ENCODE measurements around the gene ARL8B.
"Not testable (repeated sequence)": the region's sequence is repeated elsewhere in the genome, so short reads cannot be mapped to it uniquely, and the experiment has no call there.

ARL8B gene

DNA sequence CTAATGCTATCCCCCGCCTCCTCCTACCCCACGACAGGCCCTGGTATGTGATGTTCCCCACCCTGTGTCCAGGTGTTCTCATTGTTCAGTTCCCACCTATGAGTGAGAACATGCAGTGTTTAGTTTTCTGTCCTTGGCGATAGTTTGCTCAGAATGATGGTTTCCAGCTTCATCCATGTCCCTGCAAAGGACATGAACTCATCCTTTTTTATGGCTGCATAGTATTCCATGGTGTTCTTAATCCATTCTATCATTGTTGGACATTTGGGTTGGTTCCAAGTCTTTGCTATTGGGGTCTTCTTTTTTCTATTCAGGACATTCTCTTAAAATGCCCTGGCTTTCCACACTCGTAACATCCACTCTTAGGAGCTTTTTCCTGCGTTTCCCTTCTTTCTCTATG is 25.1 kb downstream of the ARL8B start:
- not testable (repeated sequence) for DNase-seq

DNA sequence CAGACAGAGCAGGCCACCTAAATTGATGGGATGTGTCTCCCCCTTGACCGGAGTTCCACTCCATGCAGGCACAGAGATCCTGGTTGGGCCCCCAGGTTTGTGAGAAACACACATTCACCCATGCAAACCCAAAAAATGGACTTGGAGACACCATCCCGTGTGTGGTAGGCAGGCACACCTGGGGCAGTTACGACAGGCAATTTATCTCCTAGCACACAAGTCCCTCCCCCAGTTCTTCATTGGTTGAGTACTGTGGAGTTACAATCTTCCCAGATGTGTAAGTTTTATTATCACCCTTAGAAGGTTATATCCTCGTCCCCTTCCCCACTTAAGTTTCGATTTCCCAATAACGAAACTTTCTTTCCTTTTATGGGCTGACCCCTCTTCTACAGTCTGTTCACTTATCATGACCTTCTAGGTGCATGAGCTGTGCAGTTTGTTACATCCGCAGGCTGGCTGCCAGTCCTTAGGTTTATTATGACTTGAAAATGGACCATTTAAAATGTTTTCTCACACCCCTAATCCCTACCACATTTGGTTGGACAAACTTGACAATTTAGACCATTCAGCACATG is 27.3 kb downstream of the ARL8B start:
- no peak for DNase-seq

DNA sequence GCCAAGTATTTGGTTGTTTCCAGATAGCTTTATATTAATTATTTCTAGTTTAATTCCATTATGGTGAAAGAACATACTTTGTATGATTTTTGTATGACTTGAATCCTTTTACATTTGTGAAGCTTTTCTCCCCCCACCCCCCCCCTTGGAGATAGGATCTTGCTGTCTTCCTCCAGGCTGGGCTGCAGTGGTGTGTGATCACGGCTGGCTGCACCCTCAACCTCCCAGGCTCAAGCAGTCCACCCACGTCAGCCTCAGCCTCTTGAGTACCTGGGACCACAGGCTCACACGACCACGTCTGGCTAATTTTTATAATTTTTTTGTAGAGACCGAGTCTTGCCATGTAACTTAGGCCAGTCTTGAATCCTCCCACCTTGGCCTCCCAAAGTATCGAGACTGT is 29.5 kb downstream of the ARL8B start:
- DNase-seq = no peak

DNA sequence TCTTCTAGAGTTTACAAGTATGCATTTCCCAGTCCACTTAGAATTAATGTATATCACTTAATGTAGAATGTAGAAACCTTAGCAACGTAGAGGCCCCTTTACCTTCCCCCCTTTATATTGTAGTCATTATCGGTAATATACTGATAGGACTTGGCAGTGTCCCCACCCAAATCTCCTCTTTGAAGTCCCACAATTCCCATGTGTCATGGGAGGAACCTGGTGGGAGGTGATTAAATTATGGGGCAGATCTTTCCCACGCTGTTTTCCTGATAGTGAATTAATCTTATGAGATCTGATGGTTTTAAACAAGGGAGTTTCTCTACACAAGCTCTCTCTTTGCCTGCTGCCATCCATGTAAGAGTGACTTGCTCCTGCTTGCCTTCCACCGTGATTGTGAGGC is 31.0 kb downstream of the ARL8B start:
- no peak for DNase-seq

DNA sequence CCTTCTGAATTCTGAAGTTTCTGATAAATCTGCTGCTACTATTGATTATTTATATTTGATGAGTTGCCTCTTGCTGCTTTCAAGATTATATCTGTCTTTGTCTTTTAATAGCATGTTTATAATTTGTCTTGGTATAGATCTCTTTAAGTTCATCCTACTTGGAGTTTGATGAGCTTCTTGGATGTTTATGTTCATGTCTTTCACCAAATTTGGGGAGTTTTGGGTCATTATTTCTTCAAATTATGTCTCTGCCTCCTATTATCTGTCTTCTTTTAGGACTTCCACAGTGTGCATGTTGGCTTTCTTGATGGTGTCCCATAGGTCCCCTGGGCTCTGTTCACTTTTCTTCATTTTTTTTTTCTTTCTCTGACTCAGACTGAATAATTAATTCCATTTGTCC is 33.1 kb downstream of the ARL8B start:
- DNase-seq = no peak

DNA sequence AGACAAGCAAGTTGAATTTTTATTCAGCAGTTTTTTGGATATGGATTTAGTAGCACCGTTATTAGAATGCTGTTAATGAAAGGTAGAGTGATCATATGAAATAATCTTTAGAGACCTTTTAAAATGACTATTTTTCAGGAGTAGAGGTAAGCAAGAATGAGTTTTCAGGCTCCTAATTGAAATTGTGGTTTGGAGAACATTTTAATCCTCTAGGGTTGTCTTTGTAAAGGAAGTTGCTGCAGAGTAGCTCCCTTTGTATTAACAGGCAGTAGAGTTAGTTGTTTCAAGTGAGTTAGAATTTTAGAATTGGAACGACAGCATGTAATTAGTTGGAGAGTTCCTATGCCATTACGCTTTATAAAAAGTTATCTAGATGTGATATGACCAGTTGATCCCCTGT is 38.2 kb downstream of the ARL8B start:
- DNase-seq = no peak

DNA sequence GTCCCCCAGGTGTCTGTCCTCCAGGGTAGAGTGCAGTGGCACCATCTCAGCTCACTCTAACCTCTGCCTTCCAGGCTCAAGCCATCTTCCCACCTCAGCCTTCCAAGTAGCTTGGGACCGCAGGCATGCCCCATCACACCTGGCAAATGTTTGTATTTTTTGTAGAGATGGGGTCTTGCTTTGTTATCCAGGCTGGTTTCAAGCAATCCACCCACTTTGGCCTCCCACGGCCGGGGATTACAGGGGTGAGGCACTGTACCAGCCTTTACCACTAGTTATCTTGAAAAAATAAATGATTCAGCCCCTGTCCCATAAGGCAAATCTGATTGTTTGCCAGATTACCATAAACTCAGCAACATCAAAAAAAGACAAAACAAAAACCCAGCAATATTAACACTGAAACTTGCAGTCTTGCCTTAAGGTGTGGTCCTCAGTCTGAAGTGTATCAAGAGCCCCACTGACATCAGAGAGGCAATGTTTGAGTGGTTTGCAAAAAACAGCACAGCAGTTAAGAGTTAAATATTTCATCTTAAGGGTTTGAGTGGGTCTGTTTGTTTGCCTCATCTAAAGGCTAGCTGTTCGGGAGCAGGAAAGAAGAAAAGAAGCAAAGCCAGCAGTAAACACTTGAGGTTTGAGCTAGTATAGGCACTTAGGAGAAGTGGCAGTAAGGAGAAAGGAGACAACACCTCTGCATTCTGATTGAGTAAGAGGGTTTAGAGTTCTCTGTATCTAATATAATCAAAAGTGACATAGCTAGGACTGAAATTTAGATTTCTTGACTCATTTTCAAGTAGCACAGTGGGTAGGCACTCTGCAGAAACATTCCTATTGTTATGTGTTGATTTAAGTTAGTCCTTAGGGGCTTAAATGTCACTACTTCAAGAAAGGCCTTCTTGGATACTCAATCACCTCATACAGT is 39.1 kb downstream of the ARL8B start:
- no peak for DNase-seq

DNA sequence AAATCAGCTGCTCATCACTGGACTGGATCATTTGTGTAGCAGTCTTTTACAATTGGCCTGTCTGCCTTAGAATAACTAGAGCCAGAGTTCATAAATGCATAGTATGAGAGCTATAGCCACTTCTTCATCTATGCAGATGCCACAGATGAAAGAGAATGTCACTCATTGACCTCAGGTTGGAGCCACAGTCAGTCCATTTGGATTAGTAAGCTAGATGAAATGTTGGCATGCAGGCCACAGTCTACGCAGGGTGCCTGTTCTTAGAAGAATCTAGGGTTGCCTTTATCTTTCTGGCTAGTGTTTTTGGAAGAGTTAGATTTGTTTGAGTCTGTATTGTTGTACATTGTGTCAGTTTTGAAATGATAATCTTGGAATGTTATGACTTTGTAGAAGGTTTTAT is 40.0 kb downstream of the ARL8B start:
- no peak for DNase-seq

DNA sequence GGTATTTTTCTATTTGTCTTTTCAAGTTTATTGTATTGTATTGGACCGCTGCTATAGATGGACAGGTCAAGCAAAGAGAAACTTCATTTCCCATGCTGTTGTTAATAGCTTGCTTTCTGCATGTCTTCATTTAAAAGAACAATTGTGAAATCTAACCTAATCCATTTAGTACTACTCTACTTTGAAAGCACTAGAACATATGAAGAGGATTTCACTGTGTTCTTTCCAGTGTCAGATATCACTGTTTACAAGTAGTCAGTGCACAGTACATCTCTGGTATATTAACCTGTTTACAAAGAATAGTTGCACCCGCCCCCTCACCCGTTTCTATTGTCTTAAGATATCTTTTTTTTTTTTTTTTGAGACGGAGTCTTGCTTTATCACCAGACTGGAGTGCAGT is 43.6 kb downstream of the ARL8B start:
- DNase-seq = no peak

DNA sequence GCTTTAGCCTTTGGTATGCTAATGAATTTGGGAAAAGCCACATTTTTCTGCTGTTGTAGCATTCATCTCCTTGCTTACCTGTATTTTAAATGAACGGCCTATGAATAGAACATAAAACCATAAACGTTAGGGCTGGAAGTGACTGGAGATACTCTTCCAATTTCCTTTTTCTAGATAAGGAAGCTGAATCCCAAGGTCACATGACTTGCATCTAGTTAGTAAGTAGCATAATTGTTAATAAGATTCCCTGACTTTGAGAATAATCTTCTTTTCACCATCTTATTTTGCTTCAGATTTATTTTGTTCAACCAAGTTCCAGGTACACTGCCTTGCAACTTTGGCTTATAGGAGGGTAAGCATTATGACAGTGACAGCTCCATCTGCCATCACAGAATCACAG is 44.8 kb downstream of the ARL8B start:
- DNase-seq = no peak

DNA sequence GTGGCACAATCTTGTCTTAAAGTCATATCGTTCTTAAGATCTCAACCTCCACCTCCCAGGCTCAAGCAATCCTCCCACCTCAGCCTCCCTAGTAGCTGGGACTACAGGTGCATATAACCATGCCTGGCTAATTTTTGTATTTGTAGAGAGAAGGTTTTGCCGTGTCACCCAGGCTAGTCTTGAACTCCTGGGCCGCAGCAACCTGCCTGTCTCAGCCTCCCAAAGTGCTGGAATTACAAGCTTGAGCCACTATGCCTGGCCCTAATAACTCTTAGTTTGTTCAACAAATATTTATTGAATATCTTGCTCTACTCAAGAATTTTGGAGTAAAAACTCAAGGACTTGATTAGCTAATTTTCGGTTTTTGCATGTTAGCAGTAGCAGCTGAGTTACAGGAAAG is 46.0 kb downstream of the ARL8B start:
- DNase-seq = no peak

DNA sequence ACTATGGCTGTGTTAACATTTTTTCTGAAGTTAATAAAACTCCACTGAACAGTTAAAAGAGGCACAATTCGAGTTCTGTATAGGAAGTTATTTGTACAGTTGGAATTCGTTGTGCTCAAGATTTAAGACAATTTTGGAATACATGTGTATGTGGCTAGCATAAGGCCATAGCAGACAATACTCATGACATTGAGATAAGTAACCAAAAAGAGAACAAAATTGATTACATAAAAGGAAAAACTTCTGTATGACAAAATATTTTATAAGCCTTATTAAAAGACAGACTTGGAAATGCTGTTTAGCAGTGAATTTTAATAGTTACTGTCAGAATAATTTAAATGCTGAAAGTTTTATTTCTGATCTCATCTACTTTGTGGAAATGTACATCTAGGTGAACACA is 47.7 kb downstream of the ARL8B start:
- no peak for DNase-seq

DNA sequence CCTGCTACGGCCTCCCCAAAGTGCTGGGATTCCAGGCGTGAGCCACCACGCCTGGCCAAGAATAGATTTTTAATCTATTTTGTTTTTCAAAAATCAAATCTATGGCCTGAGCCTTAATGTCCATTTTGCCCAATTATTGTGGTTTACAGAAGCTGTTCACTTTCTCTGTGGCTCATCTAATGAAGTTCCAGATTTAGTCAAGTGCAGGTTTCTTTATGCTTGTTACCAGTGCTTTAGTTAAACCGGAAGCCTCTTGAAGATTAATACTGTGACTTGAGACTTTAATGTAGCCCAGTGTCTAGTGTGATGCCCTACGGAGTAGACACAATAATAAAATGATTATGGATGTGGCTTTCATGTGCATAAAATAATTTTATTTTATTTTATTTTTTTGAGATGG is 48.9 kb downstream of the ARL8B start:
- DNase-seq = no peak

DNA sequence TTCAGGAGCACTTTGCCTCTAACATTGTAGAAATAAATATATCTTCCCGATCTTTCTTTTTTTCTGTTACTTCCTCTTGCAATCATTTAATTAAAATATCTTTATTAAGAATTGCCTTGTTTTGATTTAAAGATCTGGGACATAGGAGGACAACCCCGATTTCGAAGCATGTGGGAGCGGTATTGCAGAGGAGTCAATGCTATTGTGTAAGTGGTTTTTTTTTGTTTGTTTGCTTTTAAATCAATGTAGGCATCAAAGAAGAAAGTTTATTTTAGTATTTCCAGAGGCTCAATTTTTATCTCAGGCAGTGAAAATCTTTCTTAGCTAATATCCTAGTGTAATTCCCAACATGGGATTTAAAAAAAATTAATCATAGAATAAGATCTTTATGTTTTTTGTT is 49.9 kb downstream of the ARL8B start:
- no peak for DNase-seq

DNA sequence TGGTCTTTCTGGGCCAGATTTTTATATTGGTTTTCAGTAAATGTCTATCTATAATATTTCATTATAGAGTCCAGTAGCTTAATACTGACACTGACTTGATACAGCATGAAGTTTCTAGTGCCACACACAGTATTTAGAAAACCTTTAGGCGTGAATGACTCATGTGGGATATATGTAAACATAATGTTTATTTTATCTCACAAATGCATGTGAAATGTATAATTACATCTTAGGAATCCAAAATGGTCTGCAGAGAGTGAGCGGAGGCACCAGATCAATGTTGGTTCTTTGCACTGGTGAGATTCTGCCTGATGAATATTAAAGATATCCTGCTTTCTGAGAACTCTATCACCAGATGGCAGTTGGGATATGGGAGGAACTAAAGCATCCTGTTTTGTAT is 56.9 kb downstream of the ARL8B start:
- DNase-seq = not testable (repeated sequence)

DNA sequence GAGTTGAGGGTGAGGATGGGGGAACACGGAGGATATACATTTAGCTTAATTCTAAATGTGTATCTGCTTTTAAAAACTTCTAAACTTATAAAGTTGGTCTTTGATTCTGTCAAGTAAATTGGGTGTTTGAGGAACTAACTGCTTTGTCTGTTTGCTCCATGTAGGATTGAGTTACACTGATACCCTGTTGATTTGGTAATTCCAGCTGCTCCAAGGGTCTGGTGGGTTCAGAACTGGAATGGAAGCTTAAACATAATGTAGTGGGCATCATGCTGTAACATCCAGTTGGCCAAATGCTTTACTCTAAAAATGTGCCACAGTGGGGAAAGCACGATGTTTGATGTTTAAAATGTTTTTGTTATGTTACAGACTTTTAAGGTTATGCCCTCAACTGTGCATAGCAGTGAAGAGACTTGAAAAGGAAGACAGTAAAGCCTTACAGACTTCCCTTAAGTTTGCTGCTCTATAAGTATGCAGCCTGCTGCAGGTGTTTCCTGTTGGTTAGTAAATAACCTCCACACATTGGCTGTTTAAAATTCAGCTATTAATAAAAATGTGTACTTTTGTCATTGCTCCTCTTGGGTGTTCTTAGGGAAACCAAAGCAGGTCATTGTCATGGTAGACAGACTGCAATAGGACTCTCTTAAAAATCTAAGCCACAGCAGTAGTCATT is 59.5 kb downstream of the ARL8B start:
- no peak for DNase-seq

DNA sequence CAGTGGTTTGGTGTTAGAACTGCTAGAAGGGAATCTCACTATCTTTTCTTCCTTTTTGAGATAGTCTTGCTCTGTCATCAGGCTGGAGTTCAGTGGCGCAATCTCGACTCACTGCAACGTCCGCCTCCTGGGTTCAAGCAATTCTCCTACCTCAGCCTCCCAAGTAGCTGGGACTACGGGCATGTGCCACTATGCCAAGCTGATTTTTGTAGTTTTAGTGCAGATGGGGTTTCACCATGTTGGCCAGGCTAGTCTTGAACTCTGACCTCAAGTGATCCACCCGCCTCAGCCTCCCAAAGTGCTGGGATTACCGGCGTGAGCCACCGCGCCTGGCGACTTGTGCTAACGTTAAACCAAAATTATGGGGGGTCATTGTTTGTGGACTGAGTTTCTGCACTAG is 61.6 kb downstream of the ARL8B start:
- not testable (repeated sequence) for DNase-seq

DNA sequence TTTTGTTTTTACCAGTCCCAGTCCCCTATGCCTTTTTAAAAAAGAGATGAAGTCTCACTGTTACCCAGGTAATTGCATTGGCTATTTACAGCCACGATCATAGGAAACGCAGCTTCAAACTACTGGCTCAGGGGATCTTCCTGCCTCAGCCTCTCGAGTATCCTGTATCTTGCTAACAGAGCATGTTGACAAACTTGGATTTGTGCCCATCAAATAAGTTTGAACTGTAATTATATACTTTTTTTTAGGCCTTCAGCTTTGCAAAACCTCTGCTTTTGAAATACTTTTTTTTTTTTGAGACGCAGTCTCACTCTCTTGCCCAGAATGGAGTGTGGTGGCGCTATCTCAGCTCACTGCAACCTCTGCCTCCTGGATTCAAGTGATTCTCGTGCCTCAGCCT is 62.4 kb downstream of the ARL8B start:
- DNase-seq = no peak

DNA sequence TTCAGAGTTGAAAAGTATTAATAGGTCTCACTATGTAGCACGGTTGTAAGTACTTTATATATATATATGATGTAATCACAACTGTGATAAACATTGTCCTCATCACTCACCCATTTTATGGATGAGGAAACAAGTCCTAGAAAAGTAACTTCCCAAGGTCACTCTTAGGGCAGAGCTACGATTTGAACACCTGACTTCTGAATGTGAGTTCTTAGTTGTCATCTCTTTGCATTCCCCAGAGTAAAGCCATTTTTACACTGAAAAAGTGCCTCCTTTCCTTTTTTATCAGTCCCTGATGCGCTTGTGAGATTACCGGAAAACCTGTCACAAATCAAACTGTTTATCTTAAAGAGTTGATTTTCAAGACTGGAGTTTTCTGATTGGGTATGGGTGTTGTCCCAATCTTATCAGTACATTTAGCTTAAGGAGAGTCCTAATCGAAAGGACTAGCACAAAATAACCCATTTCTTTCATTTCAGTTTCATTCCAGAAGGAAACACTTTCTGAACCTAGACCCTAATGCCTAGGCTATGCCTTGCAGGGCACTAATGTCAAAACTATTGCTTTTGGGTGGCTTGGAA is 63.1 kb downstream of the ARL8B start:
- no peak for DNase-seq

DNA sequence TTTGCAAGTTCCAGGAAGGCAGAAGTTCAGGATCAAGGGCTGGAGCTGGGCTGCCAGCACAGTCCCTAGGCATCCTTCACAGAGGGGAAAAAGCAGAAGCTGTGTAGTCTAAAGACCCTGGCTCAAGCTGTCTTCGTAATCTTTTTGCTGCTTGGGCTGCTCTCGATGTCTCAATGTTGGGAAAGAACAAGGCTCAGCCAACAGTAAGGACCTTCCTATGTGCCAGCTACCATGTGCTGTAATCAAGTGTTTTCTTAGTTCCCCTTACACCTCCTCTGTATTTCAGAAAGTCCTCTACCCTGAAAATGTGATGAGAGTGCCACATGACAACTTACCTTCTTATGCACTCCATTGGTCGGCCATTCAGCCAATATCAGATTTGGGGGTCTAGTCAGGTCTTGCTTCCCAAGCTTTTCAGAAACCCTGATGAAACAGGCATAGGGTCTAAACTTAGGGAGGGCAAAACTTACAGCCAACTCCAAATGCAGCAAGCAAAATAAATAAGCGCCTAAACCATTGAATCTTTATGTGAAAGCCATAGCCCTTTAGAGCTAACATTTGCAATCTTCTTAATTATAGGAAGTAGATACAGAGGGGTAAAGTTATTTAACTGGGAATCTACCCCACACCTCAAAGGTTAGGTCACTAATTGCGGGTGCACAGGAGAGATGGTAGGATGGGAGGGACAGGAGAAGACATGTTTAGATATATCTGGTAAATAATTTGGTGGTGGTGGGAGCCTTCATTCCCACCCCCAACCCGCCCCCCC is 64.2 kb downstream of the ARL8B start:
- no peak for DNase-seq

DNA sequence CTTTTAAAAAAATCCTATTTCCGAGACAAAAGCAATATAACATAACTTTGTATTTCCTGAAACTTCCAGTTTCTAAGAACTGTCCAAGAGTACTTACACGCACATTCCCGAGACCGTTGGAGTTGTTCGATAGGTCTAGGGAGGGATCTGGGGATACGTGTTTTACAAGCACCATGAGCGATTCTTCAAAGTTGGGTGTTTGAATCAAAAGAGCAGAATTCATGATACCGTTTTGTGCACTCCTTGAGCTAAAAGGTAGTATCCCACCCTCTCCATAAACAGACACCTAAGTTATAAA is 64.7 kb downstream of the ARL8B start:
- peak; percentile 47 for DNase-seq

DNA sequence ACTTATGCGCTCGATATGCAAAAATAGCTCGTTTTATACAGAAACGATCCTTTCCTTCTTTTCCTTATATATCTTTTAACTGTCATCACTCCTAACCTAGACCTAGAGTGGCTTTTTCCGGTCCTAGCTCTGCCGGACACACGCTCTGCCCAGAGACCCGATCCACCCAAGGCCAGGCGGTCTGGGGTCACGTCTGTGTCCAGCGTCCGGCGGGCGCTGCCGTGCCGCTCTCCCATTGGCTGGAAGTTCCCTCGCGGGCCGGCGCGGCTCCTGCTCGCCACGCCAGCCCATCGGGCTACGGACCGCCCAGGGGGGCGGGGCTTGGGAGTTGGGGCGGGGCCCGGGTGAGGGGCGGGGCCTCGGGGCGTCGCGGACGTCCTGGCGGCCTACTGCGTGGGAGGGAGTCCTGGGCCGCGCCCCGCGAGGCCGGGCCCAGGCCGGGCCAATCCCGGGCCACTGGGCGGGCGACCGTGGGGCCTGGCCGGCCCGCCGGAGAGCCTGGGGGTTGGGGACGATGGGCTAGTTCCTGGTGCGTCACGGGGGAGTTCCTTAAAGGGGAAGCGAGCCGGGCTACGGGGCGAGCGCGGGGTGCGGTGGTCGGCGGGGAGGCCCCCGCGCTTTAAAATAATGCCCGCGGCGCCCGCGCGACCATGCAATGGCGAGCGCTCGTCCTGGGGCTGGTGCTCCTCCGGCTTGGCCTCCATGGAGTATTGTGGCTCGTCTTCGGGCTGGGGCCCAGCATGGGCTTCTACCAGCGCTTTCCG is 65.2 kb downstream of the ARL8B start, which contains the start of gene EDEM1:
EDEM1 (plus strand) TSS at position 552 of the 764 bp plus-strand sequence; CDS start at position 651, 99 bp downstream.
- peak; percentile 99 for DNase-seq

Data from right forelimb (tissue), 1 donor.